HG02759 (cell line): ENCODE data around the gene METTL25.

ENCODE experiments used
- ATAC-seq: cut with Tn5 transposase; IDR thresholded peaks from one replicate; pipeline ENCODE4 v1.9.1; 2021; ENCODE audit warnings: mild to moderate bottlenecking, moderate library complexity; ENCODE audit not compliant: unreplicated experiment

The METTL25 gene

DNA sequence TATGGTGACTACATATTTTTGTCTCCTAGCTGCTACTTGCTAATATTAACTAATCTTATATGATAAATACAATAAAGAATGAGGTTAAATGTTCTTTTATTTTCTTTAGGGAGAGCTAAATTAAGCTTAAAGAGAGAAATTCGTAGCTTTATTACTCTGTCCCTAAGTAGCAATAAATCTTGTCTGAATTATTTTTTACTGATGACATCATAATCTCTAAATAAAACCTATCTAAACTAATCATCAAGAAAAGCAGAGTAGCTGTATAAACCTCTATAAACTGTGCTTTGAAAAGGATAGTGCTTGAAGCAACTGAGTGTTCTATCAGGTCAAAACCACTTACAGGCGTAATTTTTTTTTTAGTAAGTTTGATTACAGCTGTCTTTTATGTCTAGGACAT, 42.5 kb downstream of the METTL25 start:
- no peak for ATAC-seq

DNA sequence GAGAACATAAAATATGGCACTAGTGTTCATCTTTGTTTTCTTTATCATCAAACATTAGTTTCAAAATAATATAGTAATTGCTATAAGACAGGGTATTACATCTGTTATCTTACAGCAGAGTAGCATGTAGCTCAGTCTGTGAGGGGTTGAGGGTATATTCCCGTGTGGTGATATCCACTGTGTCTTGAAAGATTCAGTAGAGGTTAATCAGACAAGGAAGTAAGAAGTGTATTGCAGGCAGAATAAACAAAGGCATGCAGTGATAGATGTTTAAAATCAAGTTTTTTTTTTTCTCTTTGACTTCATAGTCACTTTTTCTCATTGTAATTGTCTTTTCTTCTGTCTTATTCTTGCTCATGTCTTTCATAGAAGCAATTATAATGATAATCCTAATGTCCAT, 48.3 kb downstream of the METTL25 start:
- ATAC-seq = no peak

GRCh38 chr12:82407481-82407880, 49.2 kb downstream of the METTL25 start:
- no peak for ATAC-seq

DNA sequence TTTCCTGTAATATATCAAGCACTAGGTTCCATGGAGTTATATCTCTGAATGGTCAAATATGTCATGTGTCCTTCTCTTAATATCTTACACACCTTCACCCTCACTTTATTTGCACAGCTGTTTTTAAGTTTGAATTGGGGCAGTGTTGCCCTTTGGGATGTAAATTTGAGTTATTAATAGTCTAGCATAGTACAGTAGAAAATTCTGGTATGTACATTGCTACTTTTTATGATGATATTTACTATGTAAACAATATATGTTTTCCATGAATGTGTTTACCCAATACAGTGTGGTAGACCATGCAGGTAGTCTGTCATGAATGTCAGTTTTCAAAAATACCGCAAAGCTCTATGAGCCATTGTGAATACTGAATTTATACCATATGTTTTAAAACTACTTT, 50.5 kb downstream of the METTL25 start:
- ATAC-seq = no peak

GRCh38 chr12:82411546-82412230, 53.4 kb downstream of the METTL25 start:
- ATAC-seq = no peak

DNA sequence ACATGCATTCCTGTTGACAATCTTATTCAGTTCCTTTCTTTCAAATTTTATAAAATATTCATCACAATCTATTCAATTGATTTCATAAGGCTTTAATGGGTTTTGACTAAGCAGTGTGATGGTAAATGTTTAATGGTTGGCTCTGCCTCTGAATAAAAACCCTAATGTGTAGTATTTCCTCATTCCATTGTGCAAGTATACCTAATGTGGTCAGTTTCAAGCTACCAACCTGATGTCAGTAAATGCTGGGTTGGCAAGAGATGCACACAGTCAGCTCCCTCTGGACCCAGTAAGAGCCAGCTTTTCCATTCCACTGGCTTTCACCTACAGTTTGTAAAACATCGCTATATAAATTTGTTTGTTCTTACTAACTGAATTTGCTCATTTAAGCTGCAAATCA, 53.9 kb downstream of the METTL25 start:
- ATAC-seq = no peak

DNA sequence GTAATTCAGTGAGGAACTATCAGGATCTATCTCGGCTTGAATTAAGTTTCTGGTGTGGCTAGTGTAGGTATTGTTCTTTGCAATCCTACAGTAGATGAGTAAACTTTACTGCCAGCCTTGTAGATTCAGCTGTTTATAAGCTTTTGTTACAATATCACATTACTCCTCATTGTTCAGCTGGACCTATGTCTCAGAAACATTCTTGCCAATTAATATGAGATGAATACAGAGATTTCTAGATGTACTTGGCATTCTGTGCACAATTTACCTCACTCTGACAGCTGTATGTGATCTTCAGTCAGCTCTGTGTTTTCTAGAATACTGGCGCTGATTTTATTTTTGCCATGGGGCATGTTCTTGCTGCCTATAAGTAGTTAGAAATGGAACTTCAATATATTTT, 55.7 kb downstream of the METTL25 start:
- ATAC-seq = no peak

DNA sequence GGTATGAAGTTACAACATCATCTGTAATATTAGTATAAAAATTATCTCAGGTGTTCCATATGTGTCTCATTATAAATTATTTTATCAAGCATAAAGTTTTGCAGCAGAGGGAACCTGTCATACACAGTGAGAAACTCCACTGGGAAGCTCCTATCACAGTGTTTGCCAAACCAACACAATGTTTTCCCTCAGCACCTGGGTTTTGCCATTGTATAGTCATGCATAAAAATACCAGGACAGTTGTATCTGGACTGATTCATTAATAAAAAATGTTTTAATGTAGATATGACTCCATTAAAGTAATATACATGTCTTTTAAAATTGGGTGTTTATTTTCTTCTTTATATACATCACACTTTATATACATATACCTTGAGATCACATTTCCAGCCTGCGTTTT, 56.6 kb downstream of the METTL25 start:
- ATAC-seq = no peak

DNA sequence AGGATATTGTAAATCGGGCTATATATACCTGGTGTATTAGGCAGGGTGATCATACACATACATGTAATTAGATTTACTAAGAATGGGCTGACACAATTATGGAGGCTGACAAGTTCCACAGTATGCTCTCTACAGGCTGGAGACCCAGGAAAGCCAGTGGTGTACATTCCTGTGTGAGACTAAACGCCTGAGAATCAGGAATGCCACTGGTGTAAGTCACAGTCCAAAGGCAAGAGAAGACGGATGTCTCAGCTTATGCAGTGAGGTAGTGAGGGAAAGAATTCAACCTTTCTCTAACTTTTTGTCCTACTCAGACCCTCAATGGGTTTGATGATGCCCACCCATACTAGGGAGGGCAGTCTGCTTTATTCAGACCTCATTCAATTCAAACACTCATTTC, 57.1 kb downstream of the METTL25 start:
- no peak for ATAC-seq

DNA sequence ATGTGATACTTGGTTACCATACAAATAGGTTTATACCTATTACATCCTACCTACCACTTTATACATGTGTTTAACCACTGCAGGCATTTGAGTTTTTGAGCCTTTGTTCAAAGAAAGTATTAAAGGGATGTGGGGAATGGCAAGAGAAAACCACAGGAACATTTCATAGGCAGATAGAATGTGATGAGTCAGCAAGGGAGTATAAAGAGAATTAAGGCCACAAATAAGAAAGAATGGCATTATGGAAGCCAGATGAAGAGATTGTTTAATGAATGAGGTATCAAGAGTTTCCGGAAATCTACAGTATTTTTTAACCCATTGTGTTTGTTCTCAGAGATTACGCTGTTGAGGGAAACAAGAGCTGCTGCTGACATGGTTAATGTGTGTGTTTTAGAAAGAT, 66.9 kb downstream of the METTL25 start:
- no peak for ATAC-seq

DNA sequence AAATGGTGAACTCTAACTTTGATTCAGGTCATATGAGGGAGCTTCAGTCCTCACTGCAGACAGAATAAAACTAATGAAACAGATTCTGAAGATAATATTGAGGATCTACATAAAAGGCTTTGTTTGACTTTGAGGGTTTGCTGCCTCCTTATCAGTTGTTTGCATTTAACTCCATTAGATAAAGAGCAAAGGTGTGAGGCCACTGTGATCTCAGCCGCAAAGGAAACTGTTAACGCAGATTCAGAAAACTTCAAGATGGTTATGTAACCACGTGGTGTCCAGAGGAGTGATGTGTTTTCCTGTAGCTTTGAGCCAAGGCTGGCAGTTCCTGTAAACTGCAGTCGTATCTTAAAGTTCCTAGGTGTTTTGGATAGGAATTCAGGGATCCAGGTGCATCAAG, 67.8 kb downstream of the METTL25 start:
- ATAC-seq = no peak

DNA sequence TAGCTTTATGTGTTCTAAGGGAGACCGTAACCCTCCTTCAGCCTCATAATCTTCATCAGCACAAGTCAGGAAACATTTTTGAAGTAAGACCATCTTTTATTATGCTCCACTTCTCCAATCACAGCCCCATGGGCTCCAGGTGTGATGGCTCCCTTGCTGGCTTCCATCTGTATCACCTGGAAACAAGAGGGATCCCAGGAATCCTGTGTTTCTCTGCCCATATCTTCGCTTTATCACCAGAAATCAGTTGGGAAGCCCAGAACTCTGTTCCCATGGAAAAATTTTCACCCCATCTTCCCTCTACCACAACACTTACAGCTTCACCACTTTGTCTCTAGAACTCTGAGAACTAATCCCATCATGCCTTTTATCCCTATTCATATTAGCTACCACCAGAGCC, 68.3 kb downstream of the METTL25 start:
- no peak for ATAC-seq

GRCh38 chr12:82430541-82431145, 72.3 kb downstream of the METTL25 start:
- no peak for ATAC-seq

DNA sequence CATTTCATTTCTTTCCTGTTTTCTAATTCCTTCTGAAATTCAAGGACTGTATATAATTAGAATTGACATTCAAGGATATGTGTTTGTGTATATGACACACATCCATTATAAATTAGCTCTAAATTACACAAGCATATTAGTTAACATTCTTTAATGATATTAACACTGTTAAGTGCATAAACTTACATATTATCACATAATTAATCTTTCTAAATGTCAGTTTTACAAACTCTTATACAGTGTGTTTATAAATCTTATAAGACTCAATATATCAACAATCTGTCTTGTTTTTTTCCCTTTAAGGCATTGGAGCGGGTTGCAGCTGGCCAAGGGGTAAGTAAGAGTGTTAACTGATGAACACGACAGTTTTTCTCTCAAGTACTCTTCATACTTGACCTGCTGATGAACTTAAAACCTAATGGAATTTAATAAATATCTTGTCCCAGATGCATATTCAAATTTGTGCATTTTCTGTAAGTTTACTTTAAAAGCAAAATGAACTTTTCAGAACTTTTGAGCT, 76.1 kb downstream of the METTL25 start:
- no peak for ATAC-seq

DNA sequence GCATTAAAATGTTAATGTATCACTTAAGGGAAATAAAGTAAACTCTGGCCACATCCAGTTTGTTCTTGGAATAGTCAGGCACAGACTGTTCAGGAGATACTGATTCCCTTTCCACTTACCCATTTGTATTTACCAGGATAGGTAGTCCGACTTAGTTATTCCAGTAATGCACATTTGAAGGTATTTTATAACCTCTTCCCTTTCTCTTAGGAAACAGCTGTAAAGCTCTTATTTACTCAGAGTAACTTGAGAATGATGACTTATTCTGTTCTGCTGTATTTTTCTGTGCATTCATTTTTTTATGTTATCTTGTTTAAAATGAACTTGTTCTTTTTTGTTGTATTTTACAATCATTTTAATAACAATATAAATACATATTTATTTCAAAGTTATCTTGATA, 78.0 kb downstream of the METTL25 start:
- no peak for ATAC-seq

DNA sequence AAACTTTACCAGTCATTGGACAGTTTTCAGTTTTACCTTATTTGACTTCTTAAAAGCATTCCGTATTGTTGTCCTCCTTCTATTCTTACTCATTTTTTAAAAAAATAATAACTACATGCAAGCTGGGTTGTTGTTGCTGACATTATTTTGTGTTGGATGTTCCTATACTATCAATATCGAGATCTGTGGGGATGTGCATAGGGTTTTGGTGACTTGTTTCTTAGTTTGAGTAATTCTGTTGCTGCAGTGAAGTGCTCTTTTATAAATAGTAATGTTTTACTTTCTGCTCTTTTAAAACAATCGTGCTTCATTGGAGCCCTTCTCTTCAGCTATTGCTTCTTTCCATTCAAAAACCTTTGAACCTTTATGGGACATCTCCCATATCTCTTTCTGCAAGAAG, 79.4 kb downstream of the METTL25 start:
- peak; percentile 39 for ATAC-seq

- ATAC-seq = peak; percentile 52
Observed at GRCh38 chr12:82438356-82438755, 80.0 kb downstream of the METTL25 start.

DNA sequence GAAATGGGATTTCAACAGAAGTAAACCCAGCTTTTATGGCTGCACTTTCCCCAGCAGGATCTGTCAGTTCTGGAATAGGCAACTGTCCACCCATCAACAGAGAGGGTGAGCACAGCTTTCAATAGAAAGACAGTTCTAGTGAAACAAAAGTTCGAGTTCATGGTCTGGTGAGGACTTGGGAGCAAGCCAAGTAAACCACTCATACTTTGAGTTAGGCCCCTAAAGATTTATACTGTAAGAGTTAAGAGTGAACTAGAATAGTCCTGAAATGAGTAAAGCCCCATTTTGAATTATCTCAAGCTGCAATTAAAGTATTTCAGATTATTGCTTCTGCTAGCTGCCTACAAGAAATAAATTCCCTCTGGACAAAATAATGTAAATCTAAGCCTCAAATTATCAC, 82.6 kb downstream of the METTL25 start:
- no peak for ATAC-seq

- ATAC-seq = no peak
Observed at GRCh38 chr12:82448911-82449578, 90.7 kb downstream of the METTL25 start.

- no peak for ATAC-seq
Observed at GRCh38 chr12:82456633-82457032, 98.3 kb downstream of the METTL25 start.

GRCh38 chr12:82458101-82458500, 99.8 kb downstream of the METTL25 start:
- ATAC-seq = no peak

DNA sequence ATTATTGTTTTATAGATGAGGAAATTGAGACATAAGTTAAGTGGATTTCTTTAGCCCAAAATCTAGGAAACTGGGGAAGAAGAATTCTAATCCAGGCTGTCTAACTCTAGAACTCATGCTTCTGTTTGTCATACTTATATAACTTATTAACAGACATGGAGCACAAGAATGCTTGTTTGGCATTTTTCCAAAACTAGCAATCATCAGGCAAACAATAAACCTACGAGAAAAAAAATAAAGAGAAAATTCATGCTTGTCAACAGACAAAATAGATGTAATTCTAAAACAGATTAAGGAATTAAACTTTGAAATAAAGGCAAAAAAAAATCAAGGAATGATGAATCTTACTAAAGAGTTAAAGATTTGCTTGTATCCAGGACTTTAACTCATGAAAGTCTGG, 103.1 kb downstream of the METTL25 start:
- ATAC-seq = no peak
